HepG2 (cell line): ENCODE results near the gene HACD2. TPM values are rescaled to one million over a fixed set of nuclear protein-coding genes. Genes with fewer than 3 reads are reported as not detected.

Experiments
- HNRNPH1 ChIP-seq: fragments of 200-400 bp; formaldehyde crosslinking; optimal IDR thresholded peaks from 2 replicates; pipeline ENCODE3; 2017; ENCODE audit warnings: mild to moderate bottlenecking, low read depth, low read length
- JUNB ChIP-seq: sonication (generic); formaldehyde crosslinking; IDR thresholded peaks from 2 replicates; pipeline ENCODE4 v1.8.0; 2022; ENCODE audit warnings: missing genetic modification reagents, mild to moderate bottlenecking, borderline replicate concordance
- MED1 ChIP-seq: sonication (generic); formaldehyde crosslinking; IDR thresholded peaks from 2 replicates; pipeline ENCODE4 v1.4.0; 2020; ENCODE audit warnings: missing genetic modification reagents
- MXI1 ChIP-seq: IDR thresholded peaks from 3 replicates; pipeline ENCODE4 v1.6.1; 2012; ENCODE audit warnings: low read depth, low read length, inconsistent platforms, borderline replicate concordance
- NFE2 ChIP-seq: sonication (generic); formaldehyde crosslinking; IDR thresholded peaks from 2 replicates; pipeline ENCODE4 v1.4.0; 2020; ENCODE audit warnings: missing genetic modification reagents
- NR2F1 ChIP-seq, 2 experiments: fragments of 450-650 bp in 1 of 2; formaldehyde crosslinking in 1 of 2; IDR thresholded peaks; 2 replicates each; pipeline versions ENCODE4 v1.5.0 to v1.6.1; 2016 to 2020; ENCODE audit warnings: mild to moderate bottlenecking in 1 of 2, missing compliant biosample characterization in 1 of 2, missing genetic modification reagents in 1 of 2, moderate library complexity in 1 of 2
- NR2F2 ChIP-seq: IDR thresholded peaks from 2 replicates; pipeline ENCODE4 v1.6.1; 2012; ENCODE audit warnings: low read depth, inconsistent platforms, borderline replicate concordance
- SUZ12 ChIP-seq: fragments of 150-350 bp; IDR thresholded peaks from 2 replicates; pipeline ENCODE4 v1.6.1; 2014; ENCODE audit warnings: low read depth, low read length
- TCF7L2 ChIP-seq: IDR thresholded peaks from 2 replicates; pipeline ENCODE4 v1.6.1; 2011; ENCODE audit warnings: mild to moderate bottlenecking, low read depth, low read length, moderate library complexity
- U2AF2 ChIP-seq: fragments of 200-400 bp; formaldehyde crosslinking; IDR thresholded peaks from 2 replicates; pipeline ENCODE4 v1.6.1; 2017; ENCODE audit warnings: low read depth, mild to moderate bottlenecking, low read length
- ZFP82 ChIP-seq: sonication (generic); formaldehyde crosslinking; IDR thresholded peaks from 2 replicates; pipeline ENCODE4 v1.5.1; 2020; ENCODE audit warnings: mild to moderate bottlenecking, missing genetic modification reagents, borderline replicate concordance
- ZNF256 ChIP-seq: sonication (generic); formaldehyde crosslinking; conservative IDR thresholded peaks from 2 replicates; pipeline ENCODE4 v1.4.0; 2020; ENCODE audit warnings: missing genetic modification reagents
- ZNF292 ChIP-seq: sonication (generic); formaldehyde crosslinking; IDR thresholded peaks from 2 replicates; pipeline ENCODE4 v1.8.1; 2022; ENCODE audit warnings: mild to moderate bottlenecking, low read depth, missing genetic modification reagents, borderline replicate concordance
- ZNF646 ChIP-seq: sonication (generic); formaldehyde crosslinking; IDR thresholded peaks from 2 replicates; pipeline ENCODE4 v1.9.0; 2021; ENCODE audit warnings: mild to moderate bottlenecking, missing genetic modification reagents
- ZNF670 ChIP-seq: sonication (generic); formaldehyde crosslinking; IDR thresholded peaks from 2 replicates; pipeline ENCODE4 v1.8.0; 2022; ENCODE audit warnings: mild to moderate bottlenecking, missing genetic modification reagents, borderline replicate concordance
- ZSCAN9 ChIP-seq: IDR thresholded peaks from 2 replicates; pipeline ENCODE4 v1.6.1; 2016; ENCODE audit warnings: borderline replicate concordance
- polyA plus RNA-seq, 8 experiments: library from polyadenylated mRNA; depleted of rRNA in 3 of 8; stranded (reverse) in 7 of 8; unstranded in 1 of 8; fragments of >200 nt; fragmentation: Illumina TruSeq in 4 of 8; extraction: Trizol in 4 of 8; gene quantifications; 2 replicates each; pipeline versions ENCODE4 v1.2.1 to v1.2.3, GENCODE V29; 2011 to 2016; ENCODE audit warnings: low read depth in 4 of 8, missing spikeins in 1 of 8, mixed read lengths in 1 of 8; ENCODE audit not compliant: insufficient read depth in 1 of 8
- total RNA-seq, 5 experiments: library from RNA; depleted of rRNA; stranded (reverse); fragments of >200 nt; fragmentation: Illumina TruSeq; extraction: Trizol; gene quantifications; 2 replicates each; pipeline ENCODE4 v1.2.3, GENCODE V29; 2016; ENCODE audit warnings: low read depth in 1 of 5
- TF ChIP-seq, protein P1 (sequence below): sonication (generic); formaldehyde crosslinking; conservative IDR thresholded peaks from 2 replicates; pipeline ENCODE4 v1.4.0; 2020; ENCODE audit warnings: missing genetic modification reagents
- TF ChIP-seq, protein P2 (sequence below): sonication (generic); formaldehyde crosslinking; IDR thresholded peaks from 2 replicates; pipeline ENCODE4 v1.5.0; 2020; ENCODE audit warnings: missing genetic modification reagents, mild to moderate bottlenecking, borderline replicate concordance
- TF ChIP-seq, protein P3 (sequence below): sonication (generic); formaldehyde crosslinking; IDR thresholded peaks from 2 replicates; pipeline ENCODE4 v1.8.0; 2022; ENCODE audit warnings: missing genetic modification reagents, mild to moderate bottlenecking, inconsistent platforms, borderline replicate concordance
- TF ChIP-seq, protein P4 (sequence below): sonication (generic); formaldehyde crosslinking; IDR thresholded peaks from 2 replicates; pipeline ENCODE4 v1.5.1; 2020; ENCODE audit warnings: missing genetic modification reagents, mild to moderate bottlenecking, borderline replicate concordance

HACD2 gene
- total and polyA plus RNA-seq, 2 of the 13 experiments (the other 11 are each of a cell fraction or from before 2014, with no cell fraction given): 47.0 to 50.4 TPM

GRCh38 chr3:123584284-123584987 lies 417 bp downstream of the HACD2 start (continued):
- TF ChIP-seq, protein P1, sequence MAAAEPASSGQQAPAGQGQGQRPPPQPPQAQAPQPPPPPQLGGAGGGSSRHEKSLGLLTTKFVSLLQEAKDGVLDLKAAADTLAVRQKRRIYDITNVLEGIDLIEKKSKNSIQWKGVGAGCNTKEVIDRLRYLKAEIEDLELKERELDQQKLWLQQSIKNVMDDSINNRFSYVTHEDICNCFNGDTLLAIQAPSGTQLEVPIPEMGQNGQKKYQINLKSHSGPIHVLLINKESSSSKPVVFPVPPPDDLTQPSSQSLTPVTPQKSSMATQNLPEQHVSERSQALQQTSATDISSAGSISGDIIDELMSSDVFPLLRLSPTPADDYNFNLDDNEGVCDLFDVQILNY (CRISPR knock-in tag): no peak
- TF ChIP-seq U2AF2 (no peak), ZSCAN9 (CRISPR knock-in tag) (no peak), MED1 (no peak), MXI1 (no peak), ZNF670 (no peak), SUZ12 (no peak), ZNF646 (CRISPR knock-in tag) (no peak), ZNF256 (CRISPR knock-in tag) (no peak), ZNF292 (CRISPR knock-in tag) (no peak), NR2F2 (no peak), HNRNPH1 (no peak), NR2F1 (CRISPR knock-in tag; IDR thresholded peaks at IDR 0.05) (no peak), JUNB (no peak), ZFP82 (CRISPR knock-in tag) (0 out of 2 replicates have a peak, but pooled peaks have one; percentile 40), NFE2 (CRISPR knock-in tag) (no peak), TCF7L2 (no peak)
- TF ChIP-seq, protein P2, sequence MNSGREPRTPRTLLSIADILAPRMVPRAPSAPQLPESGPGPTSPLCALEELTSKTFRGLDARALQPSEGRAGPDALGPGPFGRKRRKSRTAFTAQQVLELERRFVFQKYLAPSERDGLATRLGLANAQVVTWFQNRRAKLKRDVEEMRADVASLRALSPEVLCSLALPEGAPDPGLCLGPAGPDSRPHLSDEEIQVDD (CRISPR knock-in tag): no peak
- TF ChIP-seq, protein P3, sequence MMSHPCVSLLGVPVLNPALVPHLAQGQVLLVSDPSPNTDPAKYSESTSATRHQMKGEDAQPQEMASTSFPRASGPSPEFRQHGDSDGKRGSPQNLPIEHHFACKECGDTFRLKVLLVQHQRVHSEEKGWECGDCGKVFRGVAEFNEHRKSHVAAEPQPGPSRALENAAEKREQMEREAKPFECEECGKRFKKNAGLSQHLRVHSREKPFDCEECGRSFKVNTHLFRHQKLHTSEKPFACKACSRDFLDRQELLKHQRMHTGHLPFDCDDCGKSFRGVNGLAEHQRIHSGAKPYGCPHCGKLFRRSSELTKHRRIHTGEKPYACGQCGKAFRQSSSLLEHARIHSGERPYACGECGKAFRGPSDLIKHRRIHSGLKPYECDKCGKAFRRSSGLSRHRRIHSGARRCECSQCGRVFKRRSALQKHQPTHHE: peak; percentile 56; the same call in 1 of the 2 replicates
- TF ChIP-seq, protein P4, sequence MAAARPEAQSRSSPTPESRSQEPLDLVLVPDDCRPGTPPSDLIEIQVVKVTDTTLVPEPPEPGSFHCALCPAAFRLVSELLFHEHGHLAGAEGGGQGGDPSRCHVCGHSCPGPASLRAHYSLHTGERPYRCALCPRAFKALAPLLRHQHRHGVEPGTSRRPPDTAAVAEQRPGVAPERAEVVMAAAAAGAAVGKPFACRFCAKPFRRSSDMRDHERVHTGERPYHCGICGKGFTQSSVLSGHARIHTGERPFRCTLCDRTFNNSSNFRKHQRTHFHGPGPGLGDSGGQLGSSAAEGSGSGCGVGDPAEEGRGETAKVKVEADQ (CRISPR knock-in tag): no peak
